Muscle of back (tissue), 11 donors: ENCODE results near the gene PARD3. TPM values are rescaled to one million over a fixed set of nuclear protein-coding genes. Genes with fewer than 3 reads are reported as not detected.

Experiments
- DNase-seq, 3 donors: peaks; one replicate each; pipeline versions ENCODE4 v3.0.0 to v3.0.0-alpha.2; 2013
- polyA plus RNA-seq, 10 donors: library from polyadenylated mRNA; unstranded; fragments of 120-200 nt; gene quantifications; one replicate each; pipeline ENCODE4 v1.2.1, GENCODE V29; 2013; ENCODE audit not compliant: insufficient read length in 10 of 10

Gene PARD3
- polyA plus RNA-seq, 10 donors = 35.1 to 55.3 (median 41.4) TPM

DNA sequence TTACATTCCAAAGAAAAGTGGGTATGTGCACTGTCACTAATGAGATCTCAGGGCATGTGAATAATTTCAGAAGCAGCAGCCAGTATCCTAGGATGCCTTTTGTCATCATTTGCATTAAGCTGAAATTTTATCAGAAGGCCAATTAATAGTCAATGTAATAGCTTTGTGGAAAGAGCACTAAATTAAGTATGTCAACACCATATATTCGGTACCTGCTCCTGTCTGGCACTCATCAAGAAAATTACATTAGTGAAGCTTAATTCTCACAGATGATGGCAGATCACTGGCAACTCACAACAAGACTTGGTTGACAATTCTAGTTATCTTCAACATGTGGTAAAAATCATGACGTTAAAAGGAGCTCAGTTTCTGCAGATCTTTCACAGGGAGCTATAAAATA is 271.4 kb downstream of the PARD3 start:
- no peak for DNase-seq

DNA sequence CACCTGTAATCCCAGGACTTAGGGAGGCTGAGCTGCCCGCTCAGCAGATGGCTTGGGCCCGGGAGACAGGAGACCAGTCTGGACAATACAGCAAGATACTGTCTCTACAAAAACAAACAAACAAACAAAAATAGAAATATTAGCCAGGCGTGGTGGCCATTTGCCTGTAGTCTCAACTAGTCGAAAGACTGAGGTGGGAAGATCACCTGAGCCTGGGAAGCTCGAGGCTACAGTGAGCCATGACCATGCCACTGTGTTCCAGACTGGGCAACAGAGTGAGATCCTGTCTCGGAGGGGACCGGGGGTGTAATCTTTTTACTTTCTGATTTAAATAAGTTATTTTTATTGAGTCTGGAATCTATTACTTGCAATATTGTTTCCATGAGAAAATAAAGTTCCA is 274.6 kb downstream of the PARD3 start:
- DNase-seq = no peak

DNA sequence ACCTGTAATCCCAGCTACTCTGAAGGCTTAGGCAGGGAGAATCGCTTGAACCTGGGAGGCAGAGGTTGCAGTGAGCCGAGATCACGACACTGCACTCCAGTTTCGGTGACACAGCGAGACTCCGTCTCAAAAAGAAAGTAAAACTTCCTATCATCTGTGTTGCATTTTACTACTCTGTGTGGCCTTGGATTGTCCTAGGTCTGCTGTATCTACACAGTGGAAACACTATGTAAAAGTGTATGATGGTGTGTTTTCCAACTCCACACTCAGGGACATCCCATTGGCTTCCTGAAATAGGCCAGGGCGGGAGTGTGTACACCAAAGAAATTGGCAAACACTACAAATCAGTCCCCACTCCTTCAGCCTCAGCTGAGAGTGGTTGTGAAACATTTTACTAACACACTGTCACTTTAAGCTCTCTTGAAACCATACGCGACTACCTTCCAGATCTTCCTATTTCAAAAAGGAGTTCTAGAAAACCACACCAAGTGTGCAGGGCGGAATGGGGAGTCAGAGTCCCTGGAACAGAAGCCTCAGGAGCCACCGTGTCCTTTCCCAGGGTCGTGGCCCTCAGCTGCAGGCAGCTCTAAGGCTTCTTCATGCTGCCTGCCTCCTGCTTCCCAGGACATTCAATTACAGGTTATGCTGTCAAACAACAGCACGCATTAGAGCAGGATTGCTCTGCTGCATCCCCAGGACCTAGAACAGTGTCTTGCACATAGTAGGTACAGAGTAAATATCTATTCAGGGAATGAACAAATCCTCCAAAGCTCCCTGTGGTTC is 275.4 kb downstream of the PARD3 start:
- DNase-seq = peak; percentile 33 to 79 (median 56)

DNA sequence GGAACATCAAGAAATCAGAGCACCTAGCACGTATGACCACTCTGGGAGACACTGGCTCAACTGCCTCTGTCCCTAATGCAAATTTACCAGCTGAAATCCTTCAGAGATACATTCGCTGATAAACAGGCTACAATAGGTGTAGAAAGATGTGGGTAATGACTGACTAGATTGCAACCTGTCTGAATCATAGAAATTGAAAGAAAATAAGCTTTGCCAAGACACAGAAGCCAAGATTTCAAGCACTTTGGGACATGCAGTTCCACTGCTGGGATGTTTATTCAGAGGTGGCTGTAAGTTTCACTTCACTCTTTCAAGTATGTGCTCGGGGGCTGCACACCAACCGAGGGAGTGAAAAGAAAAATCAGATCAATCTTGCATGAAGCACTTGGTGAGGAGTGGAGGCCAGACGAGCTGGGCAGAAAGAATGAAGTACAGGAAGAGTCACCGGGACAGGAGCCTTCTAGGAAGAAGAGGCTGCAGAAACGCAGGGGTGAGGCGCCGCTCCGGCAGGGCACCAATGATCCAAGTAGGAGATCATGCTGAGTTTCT is 276.7 kb downstream of the PARD3 start:
- no peak for DNase-seq

DNA sequence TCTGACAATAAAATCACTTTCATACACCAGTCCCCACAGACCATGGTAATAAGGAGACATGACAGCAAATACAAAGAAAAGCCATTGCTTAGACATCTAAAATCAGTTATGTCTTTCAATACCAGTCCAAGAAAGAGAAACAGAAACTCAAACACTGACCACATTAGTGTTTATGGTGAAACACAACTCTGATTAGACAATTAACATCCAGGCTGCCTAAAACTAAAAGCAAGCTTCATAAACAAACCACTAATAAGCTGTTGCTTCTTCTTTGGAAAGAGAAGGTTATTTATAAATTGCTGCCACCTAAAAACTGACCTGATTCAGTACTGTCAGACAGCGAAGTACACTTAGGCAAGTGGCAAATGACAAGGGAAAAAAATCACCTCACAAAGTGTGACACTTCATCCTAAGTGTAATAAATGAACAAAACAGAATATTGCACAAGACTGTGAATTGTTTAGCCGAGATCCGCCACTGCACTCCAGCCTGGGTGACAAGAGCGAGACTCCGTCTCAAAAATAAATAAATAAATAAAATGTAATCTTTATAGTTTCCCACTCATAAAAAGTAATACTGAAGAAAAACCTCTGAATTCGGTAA is 277.4 kb downstream of the PARD3 start:
- DNase-seq = no peak

DNA sequence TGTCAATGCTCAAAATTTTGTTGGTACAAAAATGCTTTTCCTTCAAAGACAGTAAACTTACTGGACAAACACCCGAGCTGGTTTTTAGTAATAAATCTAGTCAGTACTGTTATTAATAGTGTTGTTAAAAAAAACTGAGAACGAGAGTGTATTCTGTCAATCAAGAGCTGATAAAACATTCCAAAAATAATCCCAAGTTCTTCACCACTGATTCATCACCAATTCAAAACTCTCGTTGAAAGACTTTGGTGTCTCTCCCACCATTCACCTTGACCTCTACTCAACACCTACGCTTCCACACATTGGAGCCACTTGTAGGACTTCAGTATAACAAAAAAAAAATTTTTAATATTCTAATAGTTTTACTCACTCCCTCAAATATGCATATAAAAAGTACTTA is 279.2 kb downstream of the PARD3 start:
- no peak for DNase-seq

DNA sequence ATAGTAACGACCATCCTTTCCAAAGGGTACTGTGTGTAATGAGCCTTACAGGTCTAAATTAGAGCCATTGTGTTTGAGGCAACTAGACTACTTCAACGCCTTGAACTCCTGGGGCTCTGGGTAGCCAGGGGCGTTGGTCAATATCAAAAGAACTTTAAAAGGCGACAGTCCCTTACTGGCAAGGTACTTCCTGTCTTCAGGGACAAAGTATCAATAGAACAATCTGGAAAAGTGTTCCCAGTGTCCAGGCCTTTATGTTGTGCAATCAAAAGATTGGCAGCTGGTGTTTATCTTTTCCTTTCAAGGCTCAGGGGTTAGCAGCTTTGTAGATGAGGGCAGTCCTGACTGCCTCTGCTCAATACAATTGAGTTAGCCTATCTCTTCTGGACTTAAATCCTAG is 284.3 kb downstream of the PARD3 start:
- DNase-seq = no peak

DNA sequence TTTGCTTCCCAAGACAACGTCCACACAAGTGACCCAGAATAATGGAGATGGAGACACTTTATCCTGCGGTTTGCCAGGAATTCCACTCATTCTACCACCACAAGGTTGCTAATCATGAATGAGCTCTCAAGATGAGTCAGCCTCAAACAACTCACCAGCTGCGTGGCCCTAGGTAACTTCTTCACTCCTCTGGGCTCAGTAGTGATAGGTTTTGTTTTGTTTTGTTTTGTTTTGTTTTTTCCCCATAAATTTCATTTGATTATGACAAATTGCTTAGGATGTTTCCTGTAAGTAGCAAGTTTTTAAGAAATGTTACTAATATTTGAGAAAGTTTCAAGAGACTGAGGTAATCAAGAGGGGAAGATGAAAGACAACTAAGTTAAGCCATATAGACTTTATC is 286.8 kb downstream of the PARD3 start:
- DNase-seq = peak in 1 of 3 donors; percentile 80

DNA sequence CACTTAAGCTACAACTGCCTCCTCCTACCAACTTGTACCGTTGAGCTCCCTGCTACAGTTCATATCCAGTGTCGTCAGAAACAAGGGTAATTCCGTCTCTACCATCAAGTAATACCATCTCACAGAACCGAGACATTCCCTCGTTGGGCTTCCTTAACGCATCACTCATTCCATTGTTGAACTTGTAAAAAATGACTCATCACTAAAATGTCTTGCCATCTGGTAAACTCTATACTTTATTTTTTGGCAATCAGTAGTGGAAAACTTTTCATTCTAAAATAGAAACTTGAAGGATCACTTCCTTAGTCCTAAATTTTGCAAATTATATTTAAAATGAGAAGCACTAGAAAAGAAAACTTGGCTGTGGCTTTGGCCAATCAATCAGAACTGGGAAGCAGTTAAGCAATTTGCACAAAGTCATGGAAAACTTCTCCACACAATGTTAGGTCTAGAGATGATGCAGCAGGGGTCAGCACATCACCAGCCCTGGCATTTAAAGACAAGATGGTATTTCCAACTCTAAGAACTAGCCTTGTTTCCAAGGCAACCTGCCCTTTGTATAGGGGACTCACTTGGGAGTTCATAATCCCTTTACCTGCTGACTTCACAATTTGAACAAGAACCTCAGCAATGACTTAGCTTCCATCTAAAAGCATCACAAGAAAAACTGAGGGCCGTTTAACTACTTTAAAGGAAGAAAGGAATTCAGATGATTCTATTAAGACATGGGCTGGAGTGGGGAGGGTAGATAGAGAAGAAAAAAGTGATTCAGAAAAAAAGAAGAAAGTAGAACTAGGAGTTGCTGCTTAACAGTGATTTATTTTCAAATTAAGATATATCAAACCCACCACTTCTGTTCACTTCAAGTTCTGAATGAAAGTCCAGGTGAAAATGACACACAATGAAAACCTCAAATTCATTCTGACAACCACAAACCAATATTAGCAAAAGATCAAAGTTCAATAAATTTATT is 288.1 kb downstream of the PARD3 start:
- DNase-seq = peak; percentile 74 to 90 (median 89)

DNA sequence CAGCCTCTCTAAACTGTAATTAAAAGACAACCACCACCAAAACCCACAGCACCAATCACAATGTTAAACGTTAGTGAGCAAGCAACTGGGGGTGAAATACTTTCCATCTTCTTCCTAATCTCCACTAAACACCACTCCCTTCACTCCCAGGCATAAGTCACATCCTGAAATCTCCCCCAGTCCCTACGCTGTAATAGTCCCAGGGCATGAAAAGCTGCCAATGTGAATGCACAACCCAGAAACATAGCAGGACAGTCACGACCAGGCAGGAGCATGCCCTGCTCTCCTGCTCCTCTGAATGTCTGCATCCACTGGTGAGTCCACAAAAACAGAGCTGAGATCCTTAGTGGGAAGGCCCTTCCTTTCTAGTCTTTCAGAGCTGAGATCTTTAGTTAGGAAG is 288.9 kb downstream of the PARD3 start:
- DNase-seq = peak in 1 of 3 donors; percentile 42

DNA sequence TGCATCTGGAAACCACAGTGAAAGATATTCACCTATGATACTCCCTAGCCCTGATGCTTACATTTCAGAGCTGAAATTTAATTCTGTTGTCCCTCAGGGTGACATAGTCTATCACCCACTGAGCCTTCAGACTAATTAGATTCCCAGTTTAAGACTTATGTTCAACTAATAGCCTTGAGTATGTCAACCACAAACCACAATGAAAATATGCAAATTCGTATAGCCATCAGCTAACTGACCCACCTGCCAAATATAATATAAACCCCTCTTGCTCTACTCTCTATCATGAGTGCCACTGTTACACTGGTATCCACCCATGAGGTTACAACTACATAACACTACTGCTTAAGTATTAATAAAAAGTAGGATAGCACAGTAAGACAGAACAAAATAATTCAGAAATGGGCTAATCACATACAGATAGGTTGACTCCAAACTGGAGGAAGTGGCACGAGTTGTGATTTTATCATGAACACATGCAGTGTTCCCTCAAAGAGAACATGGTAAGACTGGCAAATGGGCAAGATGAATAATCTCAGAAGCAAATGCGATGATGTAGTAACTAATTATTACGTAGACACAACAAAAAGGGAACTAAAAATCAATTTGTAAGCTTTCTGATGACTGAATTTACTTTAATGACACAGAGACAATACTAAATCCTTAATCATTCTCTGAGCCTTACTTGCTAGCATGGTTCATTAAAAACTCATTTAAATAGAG is 290.6 kb downstream of the PARD3 start:
- no peak for DNase-seq

DNA sequence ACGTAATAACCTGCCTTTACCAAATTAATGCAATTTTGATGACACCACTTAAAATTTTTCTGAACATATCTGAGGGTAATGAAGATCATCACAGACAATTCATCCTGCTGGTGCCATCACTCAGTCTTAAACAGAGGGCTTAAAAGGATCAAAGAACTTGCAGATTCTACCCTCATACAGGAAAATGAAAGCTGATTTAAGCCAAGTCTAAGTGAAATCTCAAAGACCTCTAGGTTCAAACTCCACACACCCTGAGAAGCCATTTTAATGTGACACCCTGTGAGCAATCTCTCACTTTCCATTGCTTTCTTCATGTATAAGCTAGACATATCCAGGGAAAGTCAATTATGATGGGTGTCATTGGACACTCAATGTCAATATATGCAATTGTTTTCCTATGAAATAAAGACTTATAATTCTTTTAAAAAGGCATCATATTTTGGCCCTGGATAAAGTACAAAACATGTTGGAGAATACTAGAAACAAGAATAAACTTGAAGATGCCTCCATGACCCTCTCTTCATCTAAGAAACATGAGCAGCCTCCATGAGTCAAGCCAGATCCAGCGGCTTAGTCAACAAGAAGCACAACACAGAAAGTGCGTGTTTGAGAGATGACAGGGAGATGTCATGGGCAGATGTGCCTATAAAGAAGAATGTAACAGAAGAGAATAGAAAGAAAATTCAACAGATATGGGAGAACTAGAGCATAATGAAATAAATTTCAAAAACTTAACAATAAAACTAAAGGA is 291.9 kb downstream of the PARD3 start:
- no peak for DNase-seq

DNA sequence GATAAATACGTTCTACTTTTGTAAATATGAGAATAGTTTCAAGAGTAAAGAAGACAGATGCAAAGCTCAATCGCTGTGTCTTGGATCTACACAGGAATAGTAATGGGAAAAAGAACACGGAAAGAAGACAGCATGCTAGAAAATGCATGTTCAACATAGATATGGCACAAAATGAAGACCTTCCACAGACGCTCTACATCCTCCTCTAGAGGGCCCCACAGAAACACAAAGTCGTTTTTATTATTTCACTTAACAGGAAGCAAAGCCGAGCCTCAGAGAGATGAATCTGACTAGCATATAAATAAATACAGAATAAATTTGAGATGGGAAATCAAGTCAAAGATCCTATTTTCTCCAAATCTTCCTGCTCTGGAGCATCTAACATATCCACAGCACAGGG is 292.6 kb downstream of the PARD3 start:
- DNase-seq = peak in 1 of 3 donors; percentile 44

DNA sequence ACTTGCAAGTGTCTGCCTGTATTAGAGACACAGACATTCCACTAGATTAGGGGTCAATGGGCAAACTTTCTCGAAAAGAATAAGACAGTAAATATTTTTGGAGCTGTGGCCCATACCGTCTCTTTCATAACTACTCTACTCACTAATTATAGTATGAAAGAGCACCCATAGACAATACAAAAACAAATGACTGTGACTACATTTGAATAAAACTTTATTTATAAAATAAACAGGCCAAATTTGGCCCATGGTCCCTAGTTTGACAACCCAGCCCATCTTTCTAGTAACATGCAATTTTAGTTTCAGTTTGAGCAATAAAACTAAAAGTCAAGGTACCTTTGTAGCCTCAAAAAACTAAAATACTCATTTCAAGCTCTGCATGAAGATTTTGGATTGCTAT is 294.6 kb downstream of the PARD3 start:
- no peak for DNase-seq

DNA sequence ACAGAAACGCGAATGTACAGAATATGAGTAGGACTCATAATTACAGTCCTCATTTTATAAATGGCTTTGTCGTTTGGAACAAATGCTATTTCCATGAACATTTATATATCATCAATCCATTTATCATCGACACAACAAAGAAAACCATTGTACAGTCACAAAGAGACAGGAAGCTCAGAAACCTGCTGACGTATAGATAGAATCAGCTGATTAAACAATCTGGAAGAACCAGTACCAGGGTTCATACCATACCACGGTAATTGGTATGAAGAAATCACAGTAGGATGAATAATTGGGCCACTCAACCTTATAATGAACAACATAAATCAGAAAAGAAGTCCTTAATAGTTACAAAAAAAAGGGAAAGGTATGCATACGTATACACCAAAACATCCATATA is 295.0 kb downstream of the PARD3 start:
- DNase-seq = no peak

DNA sequence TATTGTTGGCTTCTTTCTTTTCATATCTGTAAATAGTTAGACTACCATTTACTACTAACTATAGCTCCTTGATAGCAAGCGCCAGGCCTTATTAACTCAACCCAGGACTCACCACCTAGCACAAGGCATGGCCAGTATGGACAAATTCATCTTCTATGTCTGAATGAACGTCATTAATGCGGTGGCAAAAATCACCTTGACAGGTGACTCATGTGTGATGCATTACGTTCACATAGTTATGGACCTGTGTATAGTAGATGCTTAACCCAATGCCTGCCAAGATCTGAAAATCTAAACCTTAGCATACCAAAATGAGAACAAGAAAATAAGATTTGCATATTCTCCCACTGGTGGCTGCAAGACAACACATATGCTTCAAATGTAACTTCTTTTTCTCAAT is 300.8 kb downstream of the PARD3 start:
- no peak for DNase-seq

DNA sequence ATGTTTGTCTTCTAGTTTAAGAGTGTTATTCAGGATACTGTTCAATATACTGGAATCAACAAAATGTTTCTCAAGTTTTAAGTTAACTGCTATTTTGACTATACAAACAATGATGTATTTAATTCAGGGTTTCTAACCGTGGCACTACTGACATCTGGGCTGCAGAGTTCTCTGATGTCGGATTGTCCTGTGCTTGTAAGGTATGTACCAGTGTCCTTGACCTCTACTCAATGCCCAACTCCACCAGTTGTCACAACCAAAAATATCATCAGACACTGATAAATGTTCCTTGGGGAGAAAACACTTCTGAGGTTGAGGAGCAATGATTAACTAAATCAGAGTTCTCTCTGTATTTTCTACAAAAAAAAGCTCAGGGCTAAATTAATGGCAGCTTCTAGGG is 301.5 kb downstream of the PARD3 start:
- no peak for DNase-seq

DNA sequence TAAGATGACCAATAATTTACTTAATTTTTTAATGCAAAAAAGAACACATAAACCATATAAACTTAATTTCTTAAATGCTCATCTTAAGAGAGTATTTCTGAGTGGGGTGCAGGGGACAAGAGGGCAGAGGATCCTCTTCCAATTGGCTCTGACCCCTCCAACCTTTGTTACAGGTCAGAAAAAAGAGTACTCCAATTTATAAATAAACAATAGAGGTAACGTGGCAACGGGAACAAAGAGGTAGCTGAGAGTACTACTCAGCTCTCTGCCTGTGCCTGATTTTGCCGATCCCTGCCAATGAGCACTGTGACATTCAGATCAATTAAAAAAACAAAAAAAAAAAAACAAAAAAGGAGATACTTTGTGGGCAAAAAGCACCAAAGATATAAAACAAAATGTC is 307.9 kb downstream of the PARD3 start:
- no peak for DNase-seq

DNA sequence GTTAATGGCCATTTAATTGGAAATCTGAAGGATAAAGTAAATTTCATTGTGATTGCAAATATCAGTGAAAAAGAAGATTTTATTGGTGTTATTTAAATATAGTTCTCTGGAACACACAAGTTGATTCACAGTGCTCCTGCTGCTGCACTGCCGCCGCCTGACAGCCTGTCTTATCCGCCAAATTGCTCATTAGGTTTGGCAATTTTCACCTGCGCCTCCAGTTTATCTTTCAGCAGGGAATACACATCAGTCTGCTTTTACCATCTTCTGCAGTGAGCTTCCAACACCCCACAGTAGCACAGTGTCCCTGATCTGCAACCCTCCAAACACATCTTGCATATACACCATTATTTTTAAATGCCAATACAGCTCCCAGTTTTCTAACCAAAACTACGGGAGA is 308.3 kb downstream of the PARD3 start:
- no peak for DNase-seq

DNA sequence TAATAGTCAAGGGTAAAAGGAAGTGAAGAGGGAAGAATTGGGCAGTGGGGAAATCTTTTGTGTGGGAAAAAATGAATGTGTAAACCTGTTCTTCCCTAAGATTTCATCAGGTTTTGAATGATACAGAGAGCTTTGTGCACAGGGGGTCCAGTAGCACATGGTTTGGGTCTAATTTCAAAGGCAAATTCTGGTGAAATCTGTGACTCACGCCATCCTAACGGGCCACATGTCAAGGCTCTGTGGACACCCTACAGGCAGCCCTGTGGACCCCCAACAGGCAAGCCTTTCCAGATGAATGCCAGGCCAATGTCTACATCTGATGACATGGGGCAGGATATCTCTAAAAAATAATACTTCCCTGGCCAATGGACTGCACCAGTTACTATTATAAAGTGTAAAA is 309.8 kb downstream of the PARD3 start:
- DNase-seq = no peak

DNA sequence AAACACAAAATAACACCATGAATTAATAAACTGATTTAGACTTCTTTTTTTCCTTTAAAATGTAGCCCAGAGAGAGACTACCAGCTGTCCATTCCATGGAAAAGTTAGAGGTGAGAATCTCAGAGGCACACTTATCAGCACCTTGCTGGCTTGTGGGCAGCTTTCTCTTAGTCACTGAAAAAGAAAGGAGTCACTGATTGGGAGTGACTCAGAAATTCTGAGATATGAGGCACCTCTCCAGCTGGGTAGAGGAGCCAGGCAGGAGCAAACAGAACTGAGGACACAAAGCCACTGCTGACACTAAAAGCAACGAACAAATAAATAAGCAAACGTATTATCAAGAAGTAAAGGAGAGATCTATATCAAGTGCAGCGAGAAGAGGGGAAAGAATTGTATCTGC is 310.6 kb downstream of the PARD3 start:
- DNase-seq = no peak
